Upper lobe of left lung (tissue), 4 donors: ENCODE data around the gene TP53AIP1.

ENCODE experiments used
- POLR2A ChIP-seq, 4 donors: fragments of 450-650 bp; IDR thresholded peaks; one replicate each; pipeline ENCODE4 v1.5.1; 2016 to 2017; ENCODE audit warnings: antibody characterized with exemption in 4 of 4, mild to moderate bottlenecking in 2 of 4
- POLR2AphosphoS5 ChIP-seq, 2 donors: sonication (generic); formaldehyde crosslinking; IDR thresholded peaks; one replicate each; pipeline ENCODE4 v1.5.1; 2017; ENCODE audit warnings: antibody characterized with exemption in 2 of 2
- TF ChIP-seq, protein P1 (sequence below), 6 experiments: fragments of 450-650 bp in 4 of 6; fragments of 200-600 bp in 2 of 6; sonication (generic) in 2 of 6; IDR thresholded peaks; one replicate each; pipeline ENCODE4 v1.5.1; 2016 to 2019; ENCODE audit warnings: antibody characterized with exemption in 6 of 6

- TF ChIP-seq, protein P1, sequence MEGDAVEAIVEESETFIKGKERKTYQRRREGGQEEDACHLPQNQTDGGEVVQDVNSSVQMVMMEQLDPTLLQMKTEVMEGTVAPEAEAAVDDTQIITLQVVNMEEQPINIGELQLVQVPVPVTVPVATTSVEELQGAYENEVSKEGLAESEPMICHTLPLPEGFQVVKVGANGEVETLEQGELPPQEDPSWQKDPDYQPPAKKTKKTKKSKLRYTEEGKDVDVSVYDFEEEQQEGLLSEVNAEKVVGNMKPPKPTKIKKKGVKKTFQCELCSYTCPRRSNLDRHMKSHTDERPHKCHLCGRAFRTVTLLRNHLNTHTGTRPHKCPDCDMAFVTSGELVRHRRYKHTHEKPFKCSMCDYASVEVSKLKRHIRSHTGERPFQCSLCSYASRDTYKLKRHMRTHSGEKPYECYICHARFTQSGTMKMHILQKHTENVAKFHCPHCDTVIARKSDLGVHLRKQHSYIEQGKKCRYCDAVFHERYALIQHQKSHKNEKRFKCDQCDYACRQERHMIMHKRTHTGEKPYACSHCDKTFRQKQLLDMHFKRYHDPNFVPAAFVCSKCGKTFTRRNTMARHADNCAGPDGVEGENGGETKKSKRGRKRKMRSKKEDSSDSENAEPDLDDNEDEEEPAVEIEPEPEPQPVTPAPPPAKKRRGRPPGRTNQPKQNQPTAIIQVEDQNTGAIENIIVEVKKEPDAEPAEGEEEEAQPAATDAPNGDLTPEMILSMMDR (IDR thresholded peaks at IDR 0.05), result no peak
- TF ChIP-seq POLR2AphosphoS5 (IDR thresholded peaks at IDR 0.05) (no peak), POLR2A (IDR thresholded peaks at IDR 0.05) (no peak)
Observed at GRCh38 chr11:128927683-128928336, 14.9 kb downstream of the TP53AIP1 start.
